GM12878 (cell line): ENCODE data around the gene ANO9. TPM values are rescaled to one million over a fixed set of nuclear protein-coding genes. Genes with fewer than 3 reads are reported as not detected.

Source experiments
- ATAC-seq: fragments of 200-7000 bp; cut with Tn5 transposase; 3 replicates; pipeline ENCODE4 v1.9.1; 2020; ENCODE audit warnings: mild to moderate bottlenecking, moderate library complexity
- BruUV-seq: library from RNA; stranded (reverse); fragments of 400-500 nt; replicated peaks from 2 replicates; lab custom pipeline; 2021; lab: Mats Ljungman, UMichigan
- CTCF ChIA-PET: fragments of 300-600 bp; sonication (Branson Sonifier 250); formaldehyde crosslinking; extraction: SDS; loops from one replicate; lab custom pipeline; 2021; ENCODE audit warnings: inconsistent platforms; lab: Yijun Ruan, JAX
- POLR2A ChIA-PET: fragments of 350-600 bp; formaldehyde crosslinking; extraction: SDS; loops from one replicate; lab custom pipeline; 2021; ENCODE audit warnings: inconsistent platforms; lab: Charles Lee
- RAD21 ChIA-PET: fragments of 300-600 bp; sonication (Branson Sonifier 250); formaldehyde crosslinking; loops from one replicate; lab custom pipeline; 2023; ENCODE audit warnings: antibody characterized with exemption; ENCODE audit not compliant: unreplicated experiment; lab: Charles Lee
- SMC1A ChIA-PET: fragments of 300-600 bp; sonication (Branson Sonifier 250); formaldehyde crosslinking; loops from one replicate; lab custom pipeline; 2023; ENCODE audit not compliant: unreplicated experiment, uncharacterized antibody; lab: Charles Lee
- DNase-seq: peaks from one replicate; pipeline ENCODE4 v3.0.0-alpha.2; 2011; ENCODE audit warnings: low read depth, low spot score
- FAIRE-seq: peaks from 3 replicates; lab custom pipeline; 2011; peaks lifted over from hg19 to GRCh38; lab: Jason Lieb, UNC
- H2AFZ ChIP-seq: 2 replicates; pipeline ENCODE4 v1.6.0; 2011; ENCODE audit warnings: low read depth, low read length, control low read depth; ENCODE audit not compliant: control insufficient read depth
- H3K27ac ChIP-seq: 2 replicates; pipeline ENCODE4 v1.5.1; 2011; ENCODE audit warnings: control low read depth; ENCODE audit not compliant: control insufficient read depth, insufficient read depth
- H3K27me3 ChIP-seq, 2 experiments: replicated peaks in 1 of 2; 2 replicates each; pipeline versions ENCODE4 v1.6.0 to v1.6.1; 2011; ENCODE audit warnings: low read length in 1 of 2; ENCODE audit not compliant: control insufficient read depth in 2 of 2, insufficient read depth in 2 of 2
- H3K36me3 ChIP-seq, 2 experiments: 2 replicates each; pipeline ENCODE4 v1.5.1; 2011; ENCODE audit warnings: low read length in 1 of 2; ENCODE audit not compliant: control insufficient read depth in 2 of 2, insufficient read depth in 2 of 2
- H3K4me1 ChIP-seq: 2 replicates; pipeline ENCODE4 v1.6.1; 2011; ENCODE audit warnings: mild to moderate bottlenecking, low read length, moderate library complexity, mixed read lengths; ENCODE audit not compliant: control insufficient read depth, insufficient read depth
- H3K4me2 ChIP-seq: 2 replicates; pipeline ENCODE4 v1.6.0; 2011; ENCODE audit warnings: control low read depth; ENCODE audit not compliant: control insufficient read depth, insufficient read depth
- H3K4me3 ChIP-seq: fragments of 200-600 bp; sonication (generic); 2 replicates; pipeline ENCODE4 v1.5.1; 2016
- H3K79me2 ChIP-seq: 2 replicates; pipeline ENCODE4 v1.6.0; 2011; ENCODE audit warnings: low read length; ENCODE audit not compliant: control insufficient read depth, insufficient read depth
- H3K9ac ChIP-seq: 2 replicates; pipeline ENCODE4 v1.8.0; 2011; ENCODE audit warnings: low read length, control low read depth, mixed read lengths; ENCODE audit not compliant: control insufficient read depth, insufficient read depth
- H3K9me3 ChIP-seq: replicated peaks from 3 replicates; pipeline ENCODE4 v1.5.1; 2011; ENCODE audit warnings: mild to moderate bottlenecking, low read length; ENCODE audit not compliant: control insufficient read depth, insufficient read depth
- H4K20me1 ChIP-seq: 2 replicates; pipeline ENCODE4 v1.6.0; 2011; ENCODE audit not compliant: control insufficient read depth, insufficient read depth
- BCL11A ChIP-seq: IDR thresholded peaks from 2 replicates; pipeline ENCODE4 v1.6.1; 2011; ENCODE audit warnings: low read depth, low read length
- HDAC2 ChIP-seq: fragments of 200-600 bp; sonication (generic); IDR thresholded peaks from 2 replicates; pipeline ENCODE4 v1.6.1; 2017
- JUND ChIP-seq: IDR thresholded peaks from 2 replicates; pipeline ENCODE4 v1.6.1; 2012; ENCODE audit warnings: low read depth, mild to moderate bottlenecking, low read length, improper control_type of control experiment, moderate library complexity
- KAT2A ChIP-seq: conservative IDR thresholded peaks from 2 replicates; pipeline ENCODE4 v1.6.1; 2011; ENCODE audit warnings: low read depth, low read length; ENCODE audit not compliant: control insufficient read depth
- MYB ChIP-seq: fragments of 150-350 bp; IDR thresholded peaks from 2 replicates; pipeline ENCODE4 v1.6.1; 2014; ENCODE audit warnings: mild to moderate bottlenecking, low read depth, low read length, borderline replicate concordance
- MYC ChIP-seq: IDR thresholded peaks from 2 replicates; pipeline ENCODE4 v1.6.1; 2011; ENCODE audit warnings: mild to moderate bottlenecking, low read length, moderate library complexity, inconsistent platforms; ENCODE audit not compliant: insufficient read depth, insufficient replicate concordance, insufficient read length, severe bottlenecking
- SMAD5 ChIP-seq: IDR thresholded peaks from 2 replicates; pipeline ENCODE4 v1.6.1; 2016; ENCODE audit warnings: antibody characterized with exemption, low read depth
- SPI1 ChIP-seq: IDR thresholded peaks from 2 replicates; pipeline ENCODE4 v1.6.1; 2011; ENCODE audit warnings: low read depth, mild to moderate bottlenecking, low read length, moderate library complexity, borderline replicate concordance; ENCODE audit not compliant: insufficient read depth
- STAT3 ChIP-seq: IDR thresholded peaks from 2 replicates; pipeline ENCODE4 v1.6.1; 2011; ENCODE audit warnings: low read depth, low read length, improper control_type of control experiment
- SUZ12 ChIP-seq: fragments of 200-600 bp; sonication (generic); IDR thresholded peaks from one replicate; pipeline ENCODE4 v1.6.1; 2018; ENCODE audit warnings: antibody characterized with exemption, mild to moderate bottlenecking; ENCODE audit not compliant: unreplicated experiment
- USF2 ChIP-seq: IDR thresholded peaks from 2 replicates; pipeline ENCODE4 v1.6.1; 2011; ENCODE audit warnings: low read depth, low read length, improper control_type of control experiment, borderline replicate concordance
- ZSCAN29 ChIP-seq: fragments of 450-650 bp; IDR thresholded peaks from 2 replicates; pipeline ENCODE4 v1.6.1; 2017; ENCODE audit warnings: mild to moderate bottlenecking, moderate library complexity
- whole genome bisulfite sequencing: methylation state at CpG from one replicate; pipeline ENCODE4 v1.1.6; 2016; ENCODE audit warnings: low lambda C conversion rate; ENCODE audit not compliant: insufficient replicate concordance, insufficient coverage; ENCODE audit errors: missing lambda C conversion rate; 5-methylcytosine and 5-hydroxymethylcytosine counted together
- in situ Hi-C: fragments of 300-500 bp; cut with MboI; formaldehyde crosslinking; loops from 9 replicates; pipeline ENCODE4 v1.14.3; 2018; ENCODE audit warnings: mixed read lengths
- intact Hi-C: fragments of 100-400 bp; cut with micrococcal nuclease; formaldehyde crosslinking; loops from one replicate; pipeline ENCODE4 v1.14.2; 2022; ENCODE audit not compliant: unreplicated experiment
- polyA plus RNA-seq, 11 experiments: library from polyadenylated mRNA; depleted of rRNA in 4 of 11; unstranded in 6 of 11; stranded (reverse) in 5 of 11; fragments of >200 nt; fragmentation: Nextera tagmentation in 4 of 11; fragmentation: Illumina TruSeq in 1 of 11; extraction: Ambion mirVana in 4 of 11; extraction: Trizol in 1 of 11; gene quantifications; 1 replicate in 1 of 11; 2 replicates in 10 of 11; pipeline versions ENCODE4 v1.2.1 to v1.2.3, GENCODE V29; 2011 to 2016; ENCODE audit warnings: inconsistent platforms in 2 of 11, missing spikeins in 2 of 11, low read depth in 1 of 11
- total RNA-seq, 4 experiments: library from RNA; depleted of rRNA in 3 of 4; stranded (reverse); fragments of >200 nt in 3 of 4; fragmentation: Illumina TruSeq in 1 of 4; extraction: Trizol in 1 of 4; gene quantifications; 2 replicates each; pipeline versions ENCODE4 v1.2.1 to v1.2.3, GENCODE V29; 2013 to 2021
- TF ChIP-seq, protein P1 (sequence below): IDR thresholded peaks from 2 replicates; pipeline ENCODE4 v1.6.1; 2012; ENCODE audit warnings: low read depth, low read length, improper control_type of control experiment

ANO9 gene
- total and polyA plus RNA-seq, 10 of the 15 experiments (the other 5 are each of a cell fraction or from before 2014, with no cell fraction given), result 0.21 to 42.3 (median 12.0) TPM

DNA sequence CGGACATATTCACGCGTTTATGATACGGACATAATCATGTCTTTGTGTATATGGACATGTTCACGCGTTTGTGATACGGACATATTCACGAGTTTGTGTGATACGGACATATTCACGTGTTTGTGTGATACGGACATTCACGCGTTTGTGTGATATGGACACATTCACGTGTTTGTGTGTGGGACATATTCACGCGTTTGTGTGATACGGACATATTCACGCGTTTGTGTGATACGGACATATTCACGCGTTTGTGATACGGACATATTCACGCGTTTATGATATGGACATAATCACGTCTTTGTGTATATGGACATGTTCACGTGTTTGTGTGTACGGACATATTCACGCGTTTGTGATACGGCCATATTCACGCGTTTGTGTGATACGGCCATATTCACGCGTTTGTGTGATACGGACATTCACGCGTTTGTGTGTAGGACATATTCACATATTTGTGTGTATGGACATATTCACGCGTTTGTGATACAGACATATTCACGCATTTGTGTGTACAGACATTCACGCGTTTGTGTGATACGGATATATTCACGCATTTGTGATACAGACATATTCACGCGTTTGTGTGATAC, 33.2 kb upstream of the ANO9 start (continued):
- TF ChIP-seq SPI1, result no peak
- TF ChIP-seq SUZ12, result no peak
- no peak for TF ChIP-seq SMAD5
- TF ChIP-seq BCL11A, result no peak
- TF ChIP-seq STAT3, result no peak
- TF ChIP-seq ZSCAN29, result no peak
- no peak for TF ChIP-seq KAT2A
- TF ChIP-seq, protein P1, sequence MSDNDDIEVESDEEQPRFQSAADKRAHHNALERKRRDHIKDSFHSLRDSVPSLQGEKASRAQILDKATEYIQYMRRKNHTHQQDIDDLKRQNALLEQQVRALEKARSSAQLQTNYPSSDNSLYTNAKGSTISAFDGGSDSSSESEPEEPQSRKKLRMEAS, result no peak
- TF ChIP-seq MYB, result no peak
- TF ChIP-seq USF2, result no peak

DNA sequence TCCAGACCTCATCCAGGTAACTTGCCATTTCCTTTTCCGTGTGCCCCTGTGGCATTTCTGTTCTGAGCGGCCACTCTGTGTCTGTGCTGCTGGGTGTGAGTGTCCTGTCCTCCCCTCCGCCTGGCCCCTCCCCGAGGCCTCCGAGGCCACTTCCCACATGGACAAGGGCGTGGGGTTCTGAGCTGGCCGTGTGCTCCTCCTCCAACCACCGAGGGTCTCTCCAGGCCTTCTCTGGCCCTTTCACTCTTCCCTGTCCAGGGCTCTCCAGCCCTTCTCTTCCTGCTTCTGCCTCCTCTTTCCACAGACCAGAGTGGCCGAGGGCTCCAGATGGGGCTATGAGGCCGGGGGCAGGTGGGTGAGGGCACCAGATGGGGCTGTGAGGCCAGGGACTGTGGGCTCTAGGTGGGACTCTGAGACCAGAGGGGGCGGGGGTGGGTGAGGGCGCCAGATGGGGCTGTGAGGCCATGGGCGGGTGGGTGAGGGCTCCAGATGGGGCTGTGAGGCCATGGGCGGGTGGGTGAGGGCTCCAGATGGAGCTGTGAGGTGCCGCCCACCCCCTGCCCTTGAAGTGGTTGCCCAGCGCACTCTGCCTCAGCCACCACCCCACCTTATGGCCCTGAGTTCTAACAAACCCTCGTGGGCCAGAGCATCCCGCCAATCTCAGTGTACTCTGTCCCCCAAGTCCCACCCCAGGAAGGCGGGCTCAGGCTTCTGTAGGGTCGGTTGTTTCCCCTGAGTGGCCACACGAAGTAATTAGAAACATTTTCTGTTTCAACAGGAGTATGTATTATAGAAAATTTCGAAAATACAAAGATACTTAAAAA, 32.4 kb upstream of the ANO9 start:
- Histone ChIP-seq H2AFZ (no peak overlapping the region), H3K9me3 (no peaks in the 10 kb centered on the region), H3K9ac (no peak overlapping the region), H3K27me3 (no peaks in the 10 kb centered on the region), H3K4me3 (no peak overlapping the region), H3K79me2 (no peaks in the 10 kb centered on the region), H3K27ac (no peak overlapping the region), H3K4me2 (no peak overlapping the region), H4K20me1 (no peaks in the 10 kb centered on the region), H3K36me3 (no peaks in the 10 kb centered on the region; a peak in 1 of 4 replicates), H3K4me1 (no peaks in the 10 kb centered on the region)
- TF ChIP-seq STAT3 (no peak), MYC (no peak), HDAC2 (no peak), JUND (no peak), USF2 (no peak)
- no TSS peak for BruUV-seq
- FAIRE-seq (no peak), ATAC-seq (no peak), DNase-seq (no peak)
- ChIA-PET POLR2A (interaction anchor here (0.6 kb wide), 1 partner anchor 32 kb away, joined by 5 read pairs; no protein-coding TSS in a partner anchor), SMC1A (no interaction called here), CTCF (no interaction called here), RAD21 (no interaction called here)
- intact Hi-C loops (no loop called here), in situ Hi-C loops (no loop called here)
- WGBS, result 95% methylated on average over 20 of the region's 22 CpGs
